A673 (cell line): Measurements from ENCODE around the gene GLB1L2. TPM values are rescaled to one million over a fixed set of nuclear protein-coding genes. Genes with fewer than 3 reads are reported as not detected.

Experiments used
- BruUV-seq: library from RNA; stranded (reverse); fragments of 400-500 nt; replicated peaks from 2 replicates; lab custom pipeline; 2021; lab: Mats Ljungman, UMichigan
- CTCF ChIA-PET: fragments of 300-600 bp; sonication (Branson Sonifier 250); formaldehyde crosslinking; loops from one replicate; lab custom pipeline; 2022; ENCODE audit warnings: antibody characterized with exemption; lab: Charles Lee
- POLR2A ChIA-PET: fragments of 300-600 bp; sonication (Branson Sonifier 250); formaldehyde crosslinking; loops from one replicate; lab custom pipeline; 2022; ENCODE audit warnings: antibody characterized with exemption; ENCODE audit not compliant: low non-redundant PET; lab: Charles Lee
- DNase-seq: peaks from one replicate; pipeline ENCODE4 v3.0.0-alpha.2; 2015; ENCODE audit warnings: low spot score
- H3K27ac ChIP-seq: fragments of 200-600 bp; sonication (generic); 2 replicates; pipeline ENCODE4 v1.5.1; 2016; ENCODE audit warnings: mixed run types, low read depth, mild to moderate bottlenecking, mixed read lengths, antibody characterized with exemption, low read length; ENCODE audit not compliant: poor library complexity, severe bottlenecking
- H3K27me3 ChIP-seq: fragments of 200-600 bp; sonication (generic); replicated peaks from 2 replicates; pipeline ENCODE4 v1.6.1; 2017; ENCODE audit warnings: mixed run types, low read depth, mild to moderate bottlenecking, mixed read lengths, antibody characterized with exemption, low read length; ENCODE audit not compliant: insufficient read depth, poor library complexity
- H3K36me3 ChIP-seq: fragments of 200-600 bp; sonication (generic); 2 replicates; pipeline ENCODE4 v1.6.1; 2016; ENCODE audit warnings: mixed run types, mild to moderate bottlenecking, mixed read lengths, antibody characterized with exemption, low read length; ENCODE audit not compliant: insufficient read depth, poor library complexity, severe bottlenecking
- H3K4me1 ChIP-seq: fragments of 200-600 bp; sonication (generic); 2 replicates; pipeline ENCODE4 v1.6.1; 2017; ENCODE audit warnings: mixed run types, mild to moderate bottlenecking, mixed read lengths, antibody characterized with exemption, low read length; ENCODE audit not compliant: insufficient read depth, poor library complexity, severe bottlenecking
- H3K4me3 ChIP-seq: fragments of 200-600 bp; sonication (generic); 2 replicates; pipeline ENCODE4 v1.5.1; 2016; ENCODE audit warnings: low read depth, mixed run types, mild to moderate bottlenecking, mixed read lengths, low read length; ENCODE audit not compliant: poor library complexity, severe bottlenecking
- H3K9me3 ChIP-seq: fragments of 200-600 bp; sonication (generic); 2 replicates; pipeline ENCODE4 v1.6.1; 2016; ENCODE audit warnings: mixed run types, low read depth, mild to moderate bottlenecking, mixed read lengths, antibody characterized with exemption, low read length; ENCODE audit not compliant: poor library complexity, severe bottlenecking
- EZH2 ChIP-seq: fragments of 200-600 bp; sonication (generic); IDR thresholded peaks from 2 replicates; pipeline ENCODE4 v1.6.1; 2017; ENCODE audit warnings: borderline replicate concordance, low read depth, mild to moderate bottlenecking, mixed read lengths, antibody characterized with exemption, low read length; ENCODE audit not compliant: poor library complexity, severe bottlenecking
- intact Hi-C: fragments of 100-400 bp; cut with micrococcal nuclease; formaldehyde crosslinking; loops from one replicate; pipeline ENCODE4 v1.10.0; 2022; ENCODE audit not compliant: unreplicated experiment
- total RNA-seq: library from RNA; stranded (reverse); gene quantifications from 2 replicates; pipeline ENCODE4 v1.2.3, GENCODE V29; 2021
- TF ChIP-seq, protein P1 (sequence below): fragments of 300-800, 200-600 bp; sonication (generic); conservative IDR thresholded peaks from 2 replicates; pipeline ENCODE4 v1.5.1; 2017; ENCODE audit warnings: low read depth, mild to moderate bottlenecking, antibody characterized with exemption, low read length, moderate library complexity, mixed read lengths

The GLB1L2 gene
- total RNA-seq, 1 experiment from 2014 or later = 22.6 TPM

DNA sequence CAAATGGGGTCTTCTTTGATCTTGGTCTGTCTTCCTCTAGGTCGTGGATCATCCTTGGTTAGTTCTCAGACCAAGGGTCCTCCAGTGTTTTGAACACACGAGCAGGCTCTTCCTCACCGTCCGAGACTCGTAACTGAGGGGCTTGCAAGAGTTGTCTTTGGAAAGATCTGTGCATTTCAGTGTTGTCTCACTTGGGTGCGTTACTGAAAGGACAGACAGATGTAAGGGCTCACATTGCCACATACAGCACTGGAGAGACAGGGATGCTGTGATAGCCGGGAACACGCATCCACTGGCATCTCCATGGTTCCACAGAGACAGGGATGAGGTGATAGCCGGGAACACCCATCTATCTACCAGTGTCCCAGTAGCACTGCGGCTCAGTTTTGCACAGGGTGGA is 15.7 kb downstream of the GLB1L2 start:
- ChIA-PET CTCF (no interaction called here), POLR2A (no interaction called here)
- Histone ChIP-seq H3K4me3 (no peak overlapping the region), H3K36me3 (no peaks in the 10 kb centered on the region), H3K4me1 (no peaks in the 10 kb centered on the region), H3K27ac (no peak overlapping the region), H3K27me3 (no peaks in the 10 kb centered on the region), H3K9me3 (no peaks in the 10 kb centered on the region)
- intact Hi-C loops = no loop called here
- no peak for DNase-seq
- no peak for TF ChIP-seq EZH2
- TF ChIP-seq, protein P1, sequence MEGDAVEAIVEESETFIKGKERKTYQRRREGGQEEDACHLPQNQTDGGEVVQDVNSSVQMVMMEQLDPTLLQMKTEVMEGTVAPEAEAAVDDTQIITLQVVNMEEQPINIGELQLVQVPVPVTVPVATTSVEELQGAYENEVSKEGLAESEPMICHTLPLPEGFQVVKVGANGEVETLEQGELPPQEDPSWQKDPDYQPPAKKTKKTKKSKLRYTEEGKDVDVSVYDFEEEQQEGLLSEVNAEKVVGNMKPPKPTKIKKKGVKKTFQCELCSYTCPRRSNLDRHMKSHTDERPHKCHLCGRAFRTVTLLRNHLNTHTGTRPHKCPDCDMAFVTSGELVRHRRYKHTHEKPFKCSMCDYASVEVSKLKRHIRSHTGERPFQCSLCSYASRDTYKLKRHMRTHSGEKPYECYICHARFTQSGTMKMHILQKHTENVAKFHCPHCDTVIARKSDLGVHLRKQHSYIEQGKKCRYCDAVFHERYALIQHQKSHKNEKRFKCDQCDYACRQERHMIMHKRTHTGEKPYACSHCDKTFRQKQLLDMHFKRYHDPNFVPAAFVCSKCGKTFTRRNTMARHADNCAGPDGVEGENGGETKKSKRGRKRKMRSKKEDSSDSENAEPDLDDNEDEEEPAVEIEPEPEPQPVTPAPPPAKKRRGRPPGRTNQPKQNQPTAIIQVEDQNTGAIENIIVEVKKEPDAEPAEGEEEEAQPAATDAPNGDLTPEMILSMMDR = no peak
- BruUV-seq = no TSS peak

- no peak overlapping the region for H3K27ac ChIP-seq
- H3K27me3 ChIP-seq = no peaks in the 10 kb centered on the region
- no peak for TF ChIP-seq EZH2
- TF ChIP-seq, protein P1 = no peak
- intact Hi-C loops = no loop called here
- BruUV-seq = no TSS peak
- no peaks in the 10 kb centered on the region for H3K4me1 ChIP-seq
- no peaks in the 10 kb centered on the region for H3K36me3 ChIP-seq
- ChIA-PET CTCF (no interaction called here), POLR2A (no interaction called here)
- DNase-seq = no peak
- H3K9me3 ChIP-seq = no peaks in the 10 kb centered on the region
- no peak overlapping the region for H3K4me3 ChIP-seq
These were observed 17.5 kb downstream of the GLB1L2 start for GRCh38 chr11:134349109-134349801.

- Histone ChIP-seq H3K9me3 (no peaks in the 10 kb centered on the region), H3K27me3 (no peaks in the 10 kb centered on the region), H3K4me3 (no peak overlapping the region), H3K36me3 (no peaks in the 10 kb centered on the region), H3K27ac (no peak overlapping the region), H3K4me1 (no peaks in the 10 kb centered on the region)
- POLR2A ChIA-PET = no interaction called here
- no TSS peak for BruUV-seq
- intact Hi-C loops = no loop called here
- no peak for TF ChIP-seq EZH2
- TF ChIP-seq, protein P1 = no peak
- CTCF ChIA-PET = no interaction called here
- no peak for DNase-seq
These were observed 18.1 kb downstream of the GLB1L2 start for GRCh38 chr11:134349802-134350355.
